SU-DHL-6 (cell line): ENCODE results near the gene TTC22.

Experiments
- H2AFZ ChIP-seq: fragments of 200-600 bp; sonication (generic); 2 replicates; pipeline ENCODE4 v1.6.1; 2014; ENCODE audit warnings: low read depth, mild to moderate bottlenecking, moderate library complexity, mixed read lengths, antibody characterized with exemption, low read length; ENCODE audit not compliant: severe bottlenecking
- H3F3A ChIP-seq: fragments of 200-600 bp; shearing (Covaris generic); 2 replicates; pipeline ENCODE4 v1.6.0; 2016; ENCODE audit warnings: antibody characterized with exemption, mild to moderate bottlenecking; ENCODE audit not compliant: insufficient read depth
- H3K27ac ChIP-seq: fragments of 200-600 bp; sonication (generic); 2 replicates; pipeline ENCODE4 v1.5.1; 2016; ENCODE audit warnings: low read depth, mild to moderate bottlenecking, low read length, moderate library complexity, mixed read lengths
- H3K27me3 ChIP-seq: fragments of 200-600 bp; sonication (generic), shearing (Covaris generic); 2 replicates; pipeline ENCODE4 v1.6.0; 2014; ENCODE audit warnings: mild to moderate bottlenecking, low read length
- H3K36me3 ChIP-seq: fragments of 200-600 bp; sonication (generic); 2 replicates; pipeline ENCODE4 v1.6.1; 2014; ENCODE audit warnings: mild to moderate bottlenecking, low read length, mixed read lengths
- H3K4me2 ChIP-seq: fragments of 300-600, 200-600 bp; shearing (Covaris generic), sonication (generic); 2 replicates; pipeline ENCODE4 v1.6.0; 2014; ENCODE audit warnings: low read length, low read depth, mild to moderate bottlenecking; ENCODE audit not compliant: poor library complexity, severe bottlenecking
- H3K4me3 ChIP-seq: fragments of 200-600 bp; sonication (generic); 2 replicates; pipeline ENCODE4 v1.5.1; 2014; ENCODE audit warnings: antibody characterized with exemption, low read length, mild to moderate bottlenecking, mixed read lengths; ENCODE audit not compliant: insufficient read depth, poor library complexity, severe bottlenecking
- H3K79me2 ChIP-seq: fragments of 200-600 bp; sonication (generic); 2 replicates; pipeline ENCODE4 v1.6.1; 2014; ENCODE audit warnings: mild to moderate bottlenecking, low read length, moderate library complexity; ENCODE audit not compliant: insufficient read depth
- H3K9ac ChIP-seq: fragments of 200-600 bp; sonication (generic); 2 replicates; pipeline ENCODE4 v1.7.0; 2014; ENCODE audit warnings: mild to moderate bottlenecking, low read length
- H3K9me2 ChIP-seq: fragments of 200-600 bp; sonication (generic); replicated peaks from 2 replicates; pipeline ENCODE4 v1.6.1; 2014; ENCODE audit warnings: low read length; ENCODE audit not compliant: insufficient read depth
- H3K9me3 ChIP-seq: fragments of 200-600 bp; sonication (generic); 2 replicates; pipeline ENCODE4 v1.6.1; 2014; ENCODE audit warnings: low read length, mixed read lengths; ENCODE audit not compliant: insufficient read depth
- H4K20me1 ChIP-seq: fragments of 200-600 bp; sonication (generic); 2 replicates; pipeline ENCODE4 v1.6.1; 2014; ENCODE audit warnings: low read depth, mild to moderate bottlenecking, antibody characterized with exemption, low read length, moderate library complexity, mixed read lengths
- CTCF ChIP-seq: fragments of 200-600 bp; sonication (generic); IDR thresholded peaks from one replicate; pipeline ENCODE4 v1.5.1; 2017; ENCODE audit warnings: antibody characterized with exemption, mild to moderate bottlenecking, low read length, moderate library complexity; ENCODE audit not compliant: insufficient read depth, poor library complexity, severe bottlenecking
- EZH2phosphoT487 ChIP-seq: fragments of 200-600 bp; sonication (generic), shearing (Covaris generic); conservative IDR thresholded peaks from 2 replicates; pipeline ENCODE4 v1.6.1; 2018; ENCODE audit warnings: mild to moderate bottlenecking, antibody characterized with exemption, low read length, moderate library complexity, mixed read lengths

The TTC22 gene

GRCh38 chr1:54833121-54833520 lies 32.0 kb upstream of the TTC22 start:
- Histone ChIP-seq H3K9me2 (no peaks in the 10 kb centered on the region), H3K27me3 (no peaks in the 10 kb centered on the region), H4K20me1 (no peaks in the 10 kb centered on the region), H2AFZ (no peak overlapping the region), H3F3A (no peaks in the 10 kb centered on the region), H3K27ac (no peak overlapping the region), H3K9me3 (no peaks in the 10 kb centered on the region; the same call in 1 of the 2 replicates), H3K79me2 (no peaks in the 10 kb centered on the region), H3K36me3 (no peaks in the 10 kb centered on the region), H3K9ac (no peak overlapping the region), H3K4me2 (no peak overlapping the region), H3K4me3 (no peak overlapping the region)
- TF ChIP-seq EZH2phosphoT487 (no peak), CTCF (no peak)

GRCh38 chr1:54826226-54826816 lies 25.2 kb upstream of the TTC22 start:
- H3K27me3 ChIP-seq, result no peaks in the 10 kb centered on the region
- H3K36me3 ChIP-seq, result no peaks in the 10 kb centered on the region
- no peaks in the 10 kb centered on the region for H3K79me2 ChIP-seq
- H3K9me3 ChIP-seq, result no peaks in the 10 kb centered on the region; the same call in 1 of the 2 replicates
- TF ChIP-seq EZH2phosphoT487 (no peak), CTCF (no peak)
- no peaks in the 10 kb centered on the region for H4K20me1 ChIP-seq
- H3K9me2 ChIP-seq, result no peaks in the 10 kb centered on the region
- no peak overlapping the region for H2AFZ ChIP-seq
- H3K27ac ChIP-seq, result no peak overlapping the region
- H3K9ac ChIP-seq, result no peak overlapping the region
- no peak overlapping the region for H3K4me3 ChIP-seq
- no peaks in the 10 kb centered on the region for H3F3A ChIP-seq
- H3K4me2 ChIP-seq, result no peak overlapping the region

- Histone ChIP-seq H3K4me3 (no peak overlapping the region), H3K27me3 (no peaks in the 10 kb centered on the region), H3K27ac (no peak overlapping the region), H3K4me2 (no peak overlapping the region), H2AFZ (no peak overlapping the region), H4K20me1 (no peaks in the 10 kb centered on the region), H3K36me3 (no peaks in the 10 kb centered on the region), H3K79me2 (no peaks in the 10 kb centered on the region), H3F3A (no peaks in the 10 kb centered on the region), H3K9me2 (no peaks in the 10 kb centered on the region), H3K9ac (no peak overlapping the region), H3K9me3 (no peaks in the 10 kb centered on the region; the same call in 1 of the 2 replicates)
- TF ChIP-seq CTCF (no peak), EZH2phosphoT487 (no peak)
Observed at GRCh38 chr1:54825696-54826095, 24.6 kb upstream of the TTC22 start.
